Measurements from ENCODE around the gene INHBB.

INHBB gene

GRCh38 chr2:120346026-120346666 lies at the start of gene INHBB:
INHBB (plus strand) TSS chr2:120346136; CDS start chr2:120346189, 53 bp downstream.
- H3K4me3 ChIP-seq (ENCODE audit: control insufficient read depth, low read depth, low read length) = peak within 1 kb of the TSS; percentile 23
- no peak for TF ChIP-seq CTCF (IDR thresholded peaks at IDR 0.05; ENCODE audit: control insufficient read depth, insufficient read depth, low read depth, low read length, missing control alignments)
- no peak for DNase-seq (ENCODE audit: low read depth)

- no peak for DNase-seq (ENCODE audit: low read depth)
- H3K4me3 ChIP-seq (ENCODE audit: control insufficient read depth, low read depth, low read length) = no peak overlapping the region
- TF ChIP-seq CTCF (IDR thresholded peaks at IDR 0.05; ENCODE audit: control insufficient read depth, insufficient read depth, low read depth, low read length, missing control alignments) = no peak
Observed at GRCh38 chr2:120298173-120298835, 47.6 kb upstream of the INHBB start.

GRCh38 chr2:120299004-120299403 lies 46.9 kb upstream of the INHBB start:
- no peak for TF ChIP-seq CTCF (IDR thresholded peaks at IDR 0.05; ENCODE audit: control insufficient read depth, insufficient read depth, low read depth, low read length, missing control alignments)

GRCh38 chr2:120299561-120299960 lies 46.4 kb upstream of the INHBB start:
- no peak for DNase-seq (ENCODE audit: low read depth)
- TF ChIP-seq CTCF (IDR thresholded peaks at IDR 0.05; ENCODE audit: control insufficient read depth, insufficient read depth, low read depth, low read length, missing control alignments) = no peak
- H3K4me3 ChIP-seq (ENCODE audit: control insufficient read depth, low read depth, low read length) = no peak overlapping the region

More at GRCh38 chr2:120299004-120299403, 46.9 kb upstream of the INHBB start:
- H3K4me3 ChIP-seq (ENCODE audit: control insufficient read depth, low read depth, low read length) = no peak overlapping the region
- no peak for DNase-seq (ENCODE audit: low read depth)

GRCh38 chr2:120300385-120300784 lies 45.6 kb upstream of the INHBB start:
- DNase-seq (ENCODE audit: low read depth) = no peak
- H3K4me3 ChIP-seq (ENCODE audit: control insufficient read depth, low read depth, low read length) = no peak overlapping the region
- TF ChIP-seq CTCF (IDR thresholded peaks at IDR 0.05; ENCODE audit: control insufficient read depth, insufficient read depth, low read depth, low read length, missing control alignments) = no peak

DNA sequence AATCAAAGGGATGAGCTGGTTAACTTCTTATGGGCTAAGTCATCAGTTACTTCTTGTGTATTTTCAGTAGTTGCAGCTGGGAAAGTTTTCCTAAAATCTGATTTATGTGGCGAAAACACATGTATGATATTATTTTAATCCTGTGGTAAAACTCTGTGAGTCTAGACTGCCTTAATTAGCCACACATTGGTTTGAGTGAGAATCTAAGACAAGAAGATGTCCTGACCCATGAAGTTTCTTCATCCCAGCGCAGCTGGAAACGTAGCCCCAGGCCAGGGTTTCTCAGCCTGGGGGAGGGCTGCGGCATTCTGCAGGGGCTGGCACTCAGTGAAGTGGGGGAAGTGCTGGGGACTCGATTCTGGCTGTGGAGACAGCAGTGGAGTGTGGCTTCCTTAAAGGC lies 44.7 kb upstream of the INHBB start:
- no peak overlapping the region for H3K4me3 ChIP-seq (ENCODE audit: control insufficient read depth, low read depth, low read length)
- no peak for TF ChIP-seq CTCF (IDR thresholded peaks at IDR 0.05; ENCODE audit: control insufficient read depth, insufficient read depth, low read depth, low read length, missing control alignments)
- no peak for DNase-seq (ENCODE audit: low read depth)

Measured in AG09309 (cell line).